ENCODE data around the gene GLRA3.

DNA sequence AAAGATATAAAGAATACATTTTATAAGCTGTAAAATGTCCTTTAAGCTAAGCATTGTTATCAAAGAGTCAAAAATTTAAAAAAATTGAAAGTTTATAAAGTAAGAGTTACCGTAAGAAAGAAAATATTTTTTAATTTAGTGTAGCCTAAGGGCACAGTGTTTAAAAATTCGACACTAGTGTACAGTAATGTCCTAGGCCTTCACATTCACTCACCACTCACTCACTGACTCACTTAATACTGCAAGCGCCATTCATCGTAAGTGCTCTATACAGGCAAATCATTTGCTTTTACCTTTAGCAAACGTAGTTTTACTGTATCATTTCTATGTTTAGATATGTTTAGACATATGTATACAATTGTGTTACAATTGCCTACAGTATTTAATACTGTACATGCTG, 20.2 kb downstream of the GLRA3 start:
- TF ChIP-seq, protein P1, sequence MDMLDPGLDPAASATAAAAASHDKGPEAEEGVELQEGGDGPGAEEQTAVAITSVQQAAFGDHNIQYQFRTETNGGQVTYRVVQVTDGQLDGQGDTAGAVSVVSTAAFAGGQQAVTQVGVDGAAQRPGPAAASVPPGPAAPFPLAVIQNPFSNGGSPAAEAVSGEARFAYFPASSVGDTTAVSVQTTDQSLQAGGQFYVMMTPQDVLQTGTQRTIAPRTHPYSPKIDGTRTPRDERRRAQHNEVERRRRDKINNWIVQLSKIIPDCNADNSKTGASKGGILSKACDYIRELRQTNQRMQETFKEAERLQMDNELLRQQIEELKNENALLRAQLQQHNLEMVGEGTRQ (IDR thresholded peaks at IDR 0.05; ENCODE audit: borderline replicate concordance, low read depth, low read length) = no peak
- TF ChIP-seq, protein P2, sequence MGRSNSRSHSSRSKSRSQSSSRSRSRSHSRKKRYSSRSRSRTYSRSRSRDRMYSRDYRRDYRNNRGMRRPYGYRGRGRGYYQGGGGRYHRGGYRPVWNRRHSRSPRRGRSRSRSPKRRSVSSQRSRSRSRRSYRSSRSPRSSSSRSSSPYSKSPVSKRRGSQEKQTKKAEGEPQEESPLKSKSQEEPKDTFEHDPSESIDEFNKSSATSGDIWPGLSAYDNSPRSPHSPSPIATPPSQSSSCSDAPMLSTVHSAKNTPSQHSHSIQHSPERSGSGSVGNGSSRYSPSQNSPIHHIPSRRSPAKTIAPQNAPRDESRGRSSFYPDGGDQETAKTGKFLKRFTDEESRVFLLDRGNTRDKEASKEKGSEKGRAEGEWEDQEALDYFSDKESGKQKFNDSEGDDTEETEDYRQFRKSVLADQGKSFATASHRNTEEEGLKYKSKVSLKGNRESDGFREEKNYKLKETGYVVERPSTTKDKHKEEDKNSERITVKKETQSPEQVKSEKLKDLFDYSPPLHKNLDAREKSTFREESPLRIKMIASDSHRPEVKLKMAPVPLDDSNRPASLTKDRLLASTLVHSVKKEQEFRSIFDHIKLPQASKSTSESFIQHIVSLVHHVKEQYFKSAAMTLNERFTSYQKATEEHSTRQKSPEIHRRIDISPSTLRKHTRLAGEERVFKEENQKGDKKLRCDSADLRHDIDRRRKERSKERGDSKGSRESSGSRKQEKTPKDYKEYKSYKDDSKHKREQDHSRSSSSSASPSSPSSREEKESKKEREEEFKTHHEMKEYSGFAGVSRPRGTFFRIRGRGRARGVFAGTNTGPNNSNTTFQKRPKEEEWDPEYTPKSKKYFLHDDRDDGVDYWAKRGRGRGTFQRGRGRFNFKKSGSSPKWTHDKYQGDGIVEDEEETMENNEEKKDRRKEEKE (IDR thresholded peaks at IDR 0.05) = no peak
- no peak for TF ChIP-seq SMC3 (IDR thresholded peaks at IDR 0.05; ENCODE audit: borderline replicate concordance, low read length)
- TF ChIP-seq POLR2A (IDR thresholded peaks at IDR 0.05; ENCODE audit: low read depth, low read length) = no peak
- TF ChIP-seq RELA (IDR thresholded peaks at IDR 0.05; ENCODE audit: borderline replicate concordance, partially characterized antibody) = no peak
- TF ChIP-seq POLR2AphosphoS5 (IDR thresholded peaks at IDR 0.05; ENCODE audit: low read length) = no peak
- no peak for TF ChIP-seq GABPA (IDR thresholded peaks at IDR 0.05; ENCODE audit: low read depth)
- TF ChIP-seq, protein P3, sequence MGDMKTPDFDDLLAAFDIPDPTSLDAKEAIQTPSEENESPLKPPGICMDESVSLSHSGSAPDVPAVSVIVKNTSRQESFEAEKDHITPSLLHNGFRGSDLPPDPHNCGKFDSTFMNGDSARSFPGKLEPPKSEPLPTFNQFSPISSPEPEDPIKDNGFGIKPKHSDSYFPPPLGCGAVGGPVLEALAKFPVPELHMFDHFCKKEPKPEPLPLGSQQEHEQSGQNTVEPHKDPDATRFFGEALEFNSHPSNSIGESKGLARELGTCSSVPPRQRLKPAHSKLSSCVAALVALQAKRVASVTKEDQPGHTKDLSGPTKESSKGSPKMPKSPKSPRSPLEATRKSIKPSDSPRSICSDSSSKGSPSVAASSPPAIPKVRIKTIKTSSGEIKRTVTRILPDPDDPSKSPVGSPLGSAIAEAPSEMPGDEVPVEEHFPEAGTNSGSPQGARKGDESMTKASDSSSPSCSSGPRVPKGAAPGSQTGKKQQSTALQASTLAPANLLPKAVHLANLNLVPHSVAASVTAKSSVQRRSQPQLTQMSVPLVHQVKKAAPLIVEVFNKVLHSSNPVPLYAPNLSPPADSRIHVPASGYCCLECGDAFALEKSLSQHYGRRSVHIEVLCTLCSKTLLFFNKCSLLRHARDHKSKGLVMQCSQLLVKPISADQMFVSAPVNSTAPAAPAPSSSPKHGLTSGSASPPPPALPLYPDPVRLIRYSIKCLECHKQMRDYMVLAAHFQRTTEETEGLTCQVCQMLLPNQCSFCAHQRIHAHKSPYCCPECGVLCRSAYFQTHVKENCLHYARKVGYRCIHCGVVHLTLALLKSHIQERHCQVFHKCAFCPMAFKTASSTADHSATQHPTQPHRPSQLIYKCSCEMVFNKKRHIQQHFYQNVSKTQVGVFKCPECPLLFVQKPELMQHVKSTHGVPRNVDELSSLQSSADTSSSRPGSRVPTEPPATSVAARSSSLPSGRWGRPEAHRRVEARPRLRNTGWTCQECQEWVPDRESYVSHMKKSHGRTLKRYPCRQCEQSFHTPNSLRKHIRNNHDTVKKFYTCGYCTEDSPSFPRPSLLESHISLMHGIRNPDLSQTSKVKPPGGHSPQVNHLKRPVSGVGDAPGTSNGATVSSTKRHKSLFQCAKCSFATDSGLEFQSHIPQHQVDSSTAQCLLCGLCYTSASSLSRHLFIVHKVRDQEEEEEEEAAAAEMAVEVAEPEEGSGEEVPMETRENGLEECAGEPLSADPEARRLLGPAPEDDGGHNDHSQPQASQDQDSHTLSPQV (IDR thresholded peaks at IDR 0.05) = no peak
- TF ChIP-seq ATF7 (IDR thresholded peaks at IDR 0.05; ENCODE audit: low read depth) = no peak
